G401.6 (cell line): ENCODE data around the gene MSANTD2.

Source experiments
- FAIRE-seq: peaks from 2 replicates; lab custom pipeline; 2012; peaks lifted over from hg19 to GRCh38; lab: Jason Lieb, UNC

Gene MSANTD2

GRCh38 chr11:124800226-124800929 lies at the start of gene MSANTD2:
Gene MSANTD2 (minus strand): TSS chr11:124800406. CDS start chr11:124800380, 26 bp downstream.
- FAIRE-seq, result no peak

GRCh38 chr11:124846070-124846673 lies 46.0 kb upstream of the MSANTD2 start:
- no peak for FAIRE-seq

- FAIRE-seq, result no peak
These were observed 44.5 kb upstream of the MSANTD2 start for GRCh38 chr11:124844664-124845079.

- FAIRE-seq, result no peak
These were observed 43.4 kb upstream of the MSANTD2 start for GRCh38 chr11:124843616-124843910.

GRCh38 chr11:124842305-124842704 lies 42.1 kb upstream of the MSANTD2 start:
- no peak for FAIRE-seq

- no peak for FAIRE-seq
These were observed 41.6 kb upstream of the MSANTD2 start for GRCh38 chr11:124841840-124842239.

- no peak for FAIRE-seq
These were observed 41.0 kb upstream of the MSANTD2 start for GRCh38 chr11:124841201-124841600.

GRCh38 chr11:124840666-124841065 lies 40.5 kb upstream of the MSANTD2 start:
- no peak for FAIRE-seq

GRCh38 chr11:124839972-124840621 lies 39.9 kb upstream of the MSANTD2 start:
- no peak for FAIRE-seq

- no peak for FAIRE-seq
These were observed 39.1 kb upstream of the MSANTD2 start for GRCh38 chr11:124839128-124839971.

- no peak for FAIRE-seq
These were observed 38.6 kb upstream of the MSANTD2 start for GRCh38 chr11:124838805-124839127.

GRCh38 chr11:124837491-124837856 lies 37.3 kb upstream of the MSANTD2 start:
- no peak for FAIRE-seq

- FAIRE-seq, result no peak
These were observed 35.7 kb upstream of the MSANTD2 start for GRCh38 chr11:124835918-124836317.

- no peak for FAIRE-seq
These were observed 34.4 kb upstream of the MSANTD2 start for GRCh38 chr11:124834526-124835180.

- no peak for FAIRE-seq
These were observed 32.4 kb upstream of the MSANTD2 start for GRCh38 chr11:124832571-124832970.

GRCh38 chr11:124831897-124832296 lies 31.7 kb upstream of the MSANTD2 start:
- FAIRE-seq, result no peak

GRCh38 chr11:124830749-124831148 lies 30.5 kb upstream of the MSANTD2 start:
- no peak for FAIRE-seq

- no peak for FAIRE-seq
These were observed 29.8 kb upstream of the MSANTD2 start for GRCh38 chr11:124829986-124830385.

- no peak for FAIRE-seq
These were observed 25.7 kb upstream of the MSANTD2 start for GRCh38 chr11:124825876-124826275.

- no peak for FAIRE-seq
These were observed 23.5 kb upstream of the MSANTD2 start for GRCh38 chr11:124823512-124824376.

GRCh38 chr11:124821995-124822730 lies 22.0 kb upstream of the MSANTD2 start:
- FAIRE-seq, result no peak
